Gastrocnemius medialis (tissue), 4 donors: ENCODE data around the gene PLG.

Experiments
- POLR2A ChIP-seq, 2 donors: fragments of 450-650 bp; IDR thresholded peaks; one replicate each; pipeline ENCODE4 v1.6.1; 2017; ENCODE audit warnings: antibody characterized with exemption in 2 of 2, mild to moderate bottlenecking in 2 of 2, moderate library complexity in 2 of 2
- TF ChIP-seq, protein P1 (sequence below), 5 experiments: fragments of 450-650 bp in 3 of 5; fragments of 200-600 bp in 2 of 5; sonication (generic) in 2 of 5; IDR thresholded peaks in 4 of 5; conservative IDR thresholded peaks in 1 of 5; 1 replicate in 4 of 5; 2 replicates in 1 of 5; pipeline ENCODE4 v1.5.1; 2016 to 2019; ENCODE audit warnings: antibody characterized with exemption in 5 of 5, mild to moderate bottlenecking in 3 of 5, moderate library complexity in 3 of 5

DNA sequence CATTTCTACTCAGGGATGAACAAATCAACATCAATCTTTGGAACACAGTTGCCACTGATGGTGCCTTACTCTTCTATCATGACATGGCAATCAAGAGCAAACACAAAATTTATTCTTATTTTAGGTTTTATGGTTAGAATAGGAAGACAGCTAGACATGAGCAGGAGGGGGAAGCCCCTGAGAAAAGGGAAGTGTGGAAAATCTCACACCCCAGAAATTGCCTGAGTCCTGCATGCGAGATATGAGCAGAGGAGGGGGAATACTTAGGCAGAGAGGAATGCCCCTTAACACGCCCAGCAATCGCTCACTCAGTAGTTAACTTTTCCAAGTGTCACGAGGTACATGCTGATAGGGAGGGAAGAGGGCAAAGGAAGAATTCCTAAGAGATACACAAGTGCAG lies 79.3 kb downstream of the PLG start:
- TF ChIP-seq, protein P1, sequence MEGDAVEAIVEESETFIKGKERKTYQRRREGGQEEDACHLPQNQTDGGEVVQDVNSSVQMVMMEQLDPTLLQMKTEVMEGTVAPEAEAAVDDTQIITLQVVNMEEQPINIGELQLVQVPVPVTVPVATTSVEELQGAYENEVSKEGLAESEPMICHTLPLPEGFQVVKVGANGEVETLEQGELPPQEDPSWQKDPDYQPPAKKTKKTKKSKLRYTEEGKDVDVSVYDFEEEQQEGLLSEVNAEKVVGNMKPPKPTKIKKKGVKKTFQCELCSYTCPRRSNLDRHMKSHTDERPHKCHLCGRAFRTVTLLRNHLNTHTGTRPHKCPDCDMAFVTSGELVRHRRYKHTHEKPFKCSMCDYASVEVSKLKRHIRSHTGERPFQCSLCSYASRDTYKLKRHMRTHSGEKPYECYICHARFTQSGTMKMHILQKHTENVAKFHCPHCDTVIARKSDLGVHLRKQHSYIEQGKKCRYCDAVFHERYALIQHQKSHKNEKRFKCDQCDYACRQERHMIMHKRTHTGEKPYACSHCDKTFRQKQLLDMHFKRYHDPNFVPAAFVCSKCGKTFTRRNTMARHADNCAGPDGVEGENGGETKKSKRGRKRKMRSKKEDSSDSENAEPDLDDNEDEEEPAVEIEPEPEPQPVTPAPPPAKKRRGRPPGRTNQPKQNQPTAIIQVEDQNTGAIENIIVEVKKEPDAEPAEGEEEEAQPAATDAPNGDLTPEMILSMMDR (IDR thresholded peaks at IDR 0.05 in 4 of 5, conservative IDR thresholded peaks at IDR 0.05 in 1 of 5): no peak
- TF ChIP-seq POLR2A (IDR thresholded peaks at IDR 0.05): no peak
